GM13976 (cell line): ENCODE measurements around the gene WIPI1.

ENCODE experiments used
- DNase-seq: peaks from one replicate; pipeline ENCODE4 v3.0.0; 2012; ENCODE audit warnings: low spot score
- CTCF ChIP-seq: IDR thresholded peaks from 2 replicates; pipeline ENCODE4 v1.5.1; 2012; ENCODE audit warnings: borderline replicate concordance, mild to moderate bottlenecking; ENCODE audit not compliant: insufficient read depth; ENCODE audit errors: extremely low read depth, missing control alignments, control extremely low read depth
- in situ Hi-C: fragments of 300-500 bp; cut with MboI; formaldehyde crosslinking; loops from one replicate; pipeline ENCODE4 v1.12.0; 2022; ENCODE audit warnings: low sequenced_read_pairs, mixed read lengths, inconsistent platforms; ENCODE audit not compliant: unreplicated experiment

WIPI1 gene

GRCh38 chr17:68396226-68397107 lies 60.8 kb downstream of the WIPI1 start:
- in situ Hi-C loops: no loop called here
- DNase-seq: no peak
- no peak for TF ChIP-seq CTCF

- in situ Hi-C loops: no loop called here
- TF ChIP-seq CTCF: no peak
- no peak for DNase-seq
Observed at GRCh38 chr17:68394608-68395331, 62.5 kb downstream of the WIPI1 start.

GRCh38 chr17:68391561-68392268 lies 65.6 kb downstream of the WIPI1 start:
- TF ChIP-seq CTCF: no peak
- in situ Hi-C loops: no loop called here
- no peak for DNase-seq

GRCh38 chr17:68390888-68391545 lies 66.3 kb downstream of the WIPI1 start:
- in situ Hi-C loops: no loop called here
- no peak for DNase-seq
- no peak for TF ChIP-seq CTCF

GRCh38 chr17:68389041-68389440 lies 68.3 kb downstream of the WIPI1 start:
- no peak for DNase-seq
- in situ Hi-C loops: no loop called here
- no peak for TF ChIP-seq CTCF
